Fibroblast of lung (primary cell): Measurements from ENCODE around the gene TPGS1. TPM values are rescaled to one million over a fixed set of nuclear protein-coding genes. Genes with fewer than 3 reads are reported as not detected.

Experiments used
- DNase-seq, 2 donors: peaks; one replicate each; pipeline versions ENCODE4 v3.0.0 to v3.0.0-alpha.2; 2010; ENCODE audit warnings: low read depth in 2 of 2
- H2AFZ ChIP-seq: 2 replicates; pipeline ENCODE4 v1.5.1; 2012; ENCODE audit warnings: low read length, control low read depth, inconsistent platforms
- H3K27ac ChIP-seq: 2 replicates; pipeline ENCODE4 v1.5.1; 2011; ENCODE audit warnings: low read length, control low read depth; ENCODE audit not compliant: insufficient read depth
- H3K27me3 ChIP-seq: 2 replicates; pipeline ENCODE4 v1.5.1; 2011; ENCODE audit warnings: mild to moderate bottlenecking, low read length; ENCODE audit not compliant: control insufficient read depth, insufficient read depth
- H3K36me3 ChIP-seq: 2 replicates; pipeline ENCODE4 v1.5.1; 2011; ENCODE audit warnings: low read length; ENCODE audit not compliant: control insufficient read depth, insufficient read depth
- H3K4me1 ChIP-seq: 2 replicates; pipeline ENCODE4 v1.5.1; 2011; ENCODE audit warnings: low read length; ENCODE audit not compliant: control insufficient read depth, insufficient read depth; ENCODE audit errors: extremely low read depth
- H3K4me2 ChIP-seq: 2 replicates; pipeline ENCODE4 v1.5.1; 2011; ENCODE audit warnings: low read length, control low read depth; ENCODE audit not compliant: insufficient read depth; ENCODE audit errors: extremely low read depth
- H3K4me3 ChIP-seq, 4 experiments: fragments of 200-600 bp in 1 of 4; sonication (generic) in 1 of 4; replicated peaks in 1 of 4; 2 replicates each; pipeline ENCODE4 v1.5.1; 2011 to 2016; ENCODE audit warnings: low read length in 4 of 4, low read depth in 3 of 4, mild to moderate bottlenecking in 3 of 4, control low read depth in 2 of 4, inconsistent platforms in 1 of 4, mixed read lengths in 1 of 4; ENCODE audit not compliant: insufficient read depth in 1 of 4; ENCODE audit errors: control extremely low read depth in 1 of 4
- H3K79me2 ChIP-seq: 2 replicates; pipeline ENCODE4 v1.5.1; 2012; ENCODE audit warnings: mild to moderate bottlenecking, low read length, inconsistent platforms; ENCODE audit not compliant: control insufficient read depth, insufficient read depth
- H3K9ac ChIP-seq: 2 replicates; pipeline ENCODE4 v1.5.1; 2011; ENCODE audit warnings: mild to moderate bottlenecking, low read length, control low read depth; ENCODE audit not compliant: insufficient read depth
- H3K9me3 ChIP-seq: 2 replicates; pipeline ENCODE4 v1.5.1; 2012; ENCODE audit warnings: low read depth, low read length; ENCODE audit not compliant: control insufficient read depth, insufficient read depth
- H4K20me1 ChIP-seq: 2 replicates; pipeline ENCODE4 v1.5.1; 2011; ENCODE audit warnings: low read length; ENCODE audit not compliant: control insufficient read depth, insufficient read depth; ENCODE audit errors: extremely low read depth
- CTCF ChIP-seq, 2 donors: IDR thresholded peaks in 1 of 2; conservative IDR thresholded peaks in 1 of 2; 1 replicate in 1 of 2; 2 replicates in 1 of 2; pipeline ENCODE4 v1.5.1; 2011 to 2012; ENCODE audit warnings: low read length in 2 of 2, control low read depth in 1 of 2, inconsistent platforms in 1 of 2, low read depth in 1 of 2, mild to moderate bottlenecking in 1 of 2
- EZH2 ChIP-seq: IDR thresholded peaks from 2 replicates; pipeline ENCODE4 v1.5.1; 2012; ENCODE audit warnings: low read length, control low read depth, mild to moderate bottlenecking; ENCODE audit errors: missing control alignments
- polyA plus RNA-seq, 2 donors: library from polyadenylated mRNA; depleted of rRNA in 1 of 2; stranded (reverse) in 1 of 2; unstranded in 1 of 2; fragments of >200 nt; gene quantifications; 2 replicates each; pipeline ENCODE4 v1.2.1, GENCODE V29; 2011 to 2012; ENCODE audit warnings: missing spikeins in 1 of 2
- total RNA-seq: library from RNA; depleted of rRNA; stranded (reverse); fragments of >200 nt; gene quantifications from 2 replicates; pipeline ENCODE4 v1.2.1, GENCODE V29; 2014

Gene TPGS1
- total and polyA plus RNA-seq, 2 donors (not counting 1 experiment from before 2014, with no cell fraction given) = 2.0 to 30.1 TPM

GRCh38 chr19:560121-560520 is 52.8 kb downstream of the TPGS1 start:
- H3K9ac ChIP-seq = no peak overlapping the region
- H3K9me3 ChIP-seq = no peaks in the 10 kb centered on the region
- H3K4me3 ChIP-seq = no peak overlapping the region
- H3K4me2 ChIP-seq = no peak overlapping the region
- TF ChIP-seq CTCF (conservative IDR thresholded peaks at IDR 0.05 in 1 of 2, IDR thresholded peaks at IDR 0.05 in 1 of 2; ENCODE audit: low read depth in 1 of 2, low read length in 2 of 2) (no peak), EZH2 (no peak)
- no peaks in the 10 kb centered on the region for H3K27me3 ChIP-seq
- no peaks in the 10 kb centered on the region for H4K20me1 ChIP-seq
- no peak overlapping the region for H3K27ac ChIP-seq
- H3K79me2 ChIP-seq = no peaks in the 10 kb centered on the region
- H2AFZ ChIP-seq = no peak overlapping the region
- H3K36me3 ChIP-seq = no peaks in the 10 kb centered on the region
- no peaks in the 10 kb centered on the region for H3K4me1 ChIP-seq
- no peak for DNase-seq

- Histone ChIP-seq H3K27ac (no peak overlapping the region), H3K9ac (no peak overlapping the region), H2AFZ (no peak overlapping the region), H3K4me1 (peaks cover 5% of the 10 kb centered on the region), H3K9me3 (no peaks in the 10 kb centered on the region), H3K27me3 (no peaks in the 10 kb centered on the region), H4K20me1 (no peaks in the 10 kb centered on the region), H3K4me2 (no peak overlapping the region), H3K79me2 (no peaks in the 10 kb centered on the region), H3K4me3 (no peak overlapping the region), H3K36me3 (no peaks in the 10 kb centered on the region)
- DNase-seq = peak in 1 of 2 donors; percentile 93
- TF ChIP-seq CTCF (conservative IDR thresholded peaks at IDR 0.05 in 1 of 2, IDR thresholded peaks at IDR 0.05 in 1 of 2; ENCODE audit: low read depth in 1 of 2, low read length in 2 of 2) (no peak), EZH2 (no peak)
Observed at GRCh38 chr19:566403-566802, 59.1 kb downstream of the TPGS1 start.

- no peak overlapping the region for H3K4me2 ChIP-seq
- no peaks in the 10 kb centered on the region for H3K36me3 ChIP-seq
- no peak for DNase-seq
- peaks cover 6% of the 10 kb centered on the region for H3K4me1 ChIP-seq
- no peaks in the 10 kb centered on the region for H3K9me3 ChIP-seq
- H3K27ac ChIP-seq = no peak overlapping the region
- no peaks in the 10 kb centered on the region for H3K27me3 ChIP-seq
- H3K79me2 ChIP-seq = no peaks in the 10 kb centered on the region
- H3K4me3 ChIP-seq = no peak overlapping the region
- H4K20me1 ChIP-seq = no peaks in the 10 kb centered on the region
- TF ChIP-seq EZH2 (no peak), CTCF (conservative IDR thresholded peaks at IDR 0.05 in 1 of 2, IDR thresholded peaks at IDR 0.05 in 1 of 2; ENCODE audit: low read depth in 1 of 2, low read length in 2 of 2) (no peak)
- H2AFZ ChIP-seq = no peak overlapping the region
- H3K9ac ChIP-seq = no peak overlapping the region
Observed at GRCh38 chr19:566844-567243, 59.5 kb downstream of the TPGS1 start.
